ENCODE results near the gene VENTX.

The VENTX gene

DNA sequence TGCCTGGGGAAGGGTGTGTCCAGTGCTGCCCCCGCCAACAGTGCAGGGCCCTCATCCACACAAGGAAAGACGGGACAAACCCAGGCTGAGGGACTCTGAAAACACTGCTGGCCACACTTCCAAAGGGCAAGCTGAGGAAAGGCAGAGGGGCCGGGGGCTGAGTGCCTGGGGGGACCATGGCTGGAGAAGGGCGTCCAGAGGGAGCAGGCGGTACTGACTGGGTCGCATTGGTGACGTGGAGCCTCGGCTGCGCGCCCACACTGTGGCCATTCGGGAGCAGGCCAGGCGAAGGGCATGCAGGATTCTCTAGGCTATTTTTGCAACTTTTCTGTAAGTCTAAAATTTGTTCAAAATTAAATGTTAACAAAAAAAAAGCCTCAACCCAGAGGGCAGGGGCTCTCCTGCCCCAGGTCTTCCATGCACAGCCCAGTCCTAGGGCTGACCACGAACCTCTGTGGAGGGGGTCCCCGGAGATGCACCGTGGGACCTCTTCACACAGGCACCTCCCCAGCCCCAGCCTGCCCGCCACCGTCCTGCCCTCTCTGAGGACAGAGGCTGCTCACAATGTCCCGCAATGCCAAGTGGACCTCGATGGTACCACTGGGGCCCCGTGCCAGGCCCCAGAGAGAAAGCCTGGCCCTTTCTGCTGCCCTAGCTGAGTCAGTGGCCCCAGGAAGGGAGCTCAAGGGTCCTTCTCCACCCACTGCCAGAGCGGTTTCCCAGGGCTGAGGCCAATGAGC, 28.6 kb downstream of the VENTX start:
- no peak for ATAC-seq
- TF ChIP-seq, protein P1, sequence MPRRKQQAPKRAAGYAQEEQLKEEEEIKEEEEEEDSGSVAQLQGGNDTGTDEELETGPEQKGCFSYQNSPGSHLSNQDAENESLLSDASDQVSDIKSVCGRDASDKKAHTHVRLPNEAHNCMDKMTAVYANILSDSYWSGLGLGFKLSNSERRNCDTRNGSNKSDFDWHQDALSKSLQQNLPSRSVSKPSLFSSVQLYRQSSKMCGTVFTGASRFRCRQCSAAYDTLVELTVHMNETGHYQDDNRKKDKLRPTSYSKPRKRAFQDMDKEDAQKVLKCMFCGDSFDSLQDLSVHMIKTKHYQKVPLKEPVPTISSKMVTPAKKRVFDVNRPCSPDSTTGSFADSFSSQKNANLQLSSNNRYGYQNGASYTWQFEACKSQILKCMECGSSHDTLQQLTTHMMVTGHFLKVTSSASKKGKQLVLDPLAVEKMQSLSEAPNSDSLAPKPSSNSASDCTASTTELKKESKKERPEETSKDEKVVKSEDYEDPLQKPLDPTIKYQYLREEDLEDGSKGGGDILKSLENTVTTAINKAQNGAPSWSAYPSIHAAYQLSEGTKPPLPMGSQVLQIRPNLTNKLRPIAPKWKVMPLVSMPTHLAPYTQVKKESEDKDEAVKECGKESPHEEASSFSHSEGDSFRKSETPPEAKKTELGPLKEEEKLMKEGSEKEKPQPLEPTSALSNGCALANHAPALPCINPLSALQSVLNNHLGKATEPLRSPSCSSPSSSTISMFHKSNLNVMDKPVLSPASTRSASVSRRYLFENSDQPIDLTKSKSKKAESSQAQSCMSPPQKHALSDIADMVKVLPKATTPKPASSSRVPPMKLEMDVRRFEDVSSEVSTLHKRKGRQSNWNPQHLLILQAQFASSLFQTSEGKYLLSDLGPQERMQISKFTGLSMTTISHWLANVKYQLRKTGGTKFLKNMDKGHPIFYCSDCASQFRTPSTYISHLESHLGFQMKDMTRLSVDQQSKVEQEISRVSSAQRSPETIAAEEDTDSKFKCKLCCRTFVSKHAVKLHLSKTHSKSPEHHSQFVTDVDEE (CRISPR knock-in tag; IDR thresholded peaks at IDR 0.05): no peak
- TF ChIP-seq, protein P2, sequence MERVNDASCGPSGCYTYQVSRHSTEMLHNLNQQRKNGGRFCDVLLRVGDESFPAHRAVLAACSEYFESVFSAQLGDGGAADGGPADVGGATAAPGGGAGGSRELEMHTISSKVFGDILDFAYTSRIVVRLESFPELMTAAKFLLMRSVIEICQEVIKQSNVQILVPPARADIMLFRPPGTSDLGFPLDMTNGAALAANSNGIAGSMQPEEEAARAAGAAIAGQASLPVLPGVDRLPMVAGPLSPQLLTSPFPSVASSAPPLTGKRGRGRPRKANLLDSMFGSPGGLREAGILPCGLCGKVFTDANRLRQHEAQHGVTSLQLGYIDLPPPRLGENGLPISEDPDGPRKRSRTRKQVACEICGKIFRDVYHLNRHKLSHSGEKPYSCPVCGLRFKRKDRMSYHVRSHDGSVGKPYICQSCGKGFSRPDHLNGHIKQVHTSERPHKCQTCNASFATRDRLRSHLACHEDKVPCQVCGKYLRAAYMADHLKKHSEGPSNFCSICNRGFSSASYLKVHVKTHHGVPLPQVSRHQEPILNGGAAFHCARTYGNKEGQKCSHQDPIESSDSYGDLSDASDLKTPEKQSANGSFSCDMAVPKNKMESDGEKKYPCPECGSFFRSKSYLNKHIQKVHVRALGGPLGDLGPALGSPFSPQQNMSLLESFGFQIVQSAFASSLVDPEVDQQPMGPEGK (CRISPR knock-in tag; IDR thresholded peaks at IDR 0.05; ENCODE audit: borderline replicate concordance): no peak
- TF ChIP-seq OSR1 (CRISPR knock-in tag; IDR thresholded peaks at IDR 0.05) (no peak), ZNF8 (CRISPR knock-in tag; IDR thresholded peaks at IDR 0.05) (no peak), ZFP30 (CRISPR knock-in tag; IDR thresholded peaks at IDR 0.05) (no peak), GLIS3 (CRISPR knock-in tag; IDR thresholded peaks at IDR 0.05) (no peak), ESRRG (CRISPR knock-in tag; IDR thresholded peaks at IDR 0.05) (no peak), TCF4 (CRISPR knock-in tag; IDR thresholded peaks at IDR 0.05; ENCODE audit: borderline replicate concordance) (no peak), CSDC2 (CRISPR knock-in tag; IDR thresholded peaks at IDR 0.05) (no peak), ZNF70 (CRISPR knock-in tag; IDR thresholded peaks at IDR 0.05) (no peak)
- TF ChIP-seq, protein P3, sequence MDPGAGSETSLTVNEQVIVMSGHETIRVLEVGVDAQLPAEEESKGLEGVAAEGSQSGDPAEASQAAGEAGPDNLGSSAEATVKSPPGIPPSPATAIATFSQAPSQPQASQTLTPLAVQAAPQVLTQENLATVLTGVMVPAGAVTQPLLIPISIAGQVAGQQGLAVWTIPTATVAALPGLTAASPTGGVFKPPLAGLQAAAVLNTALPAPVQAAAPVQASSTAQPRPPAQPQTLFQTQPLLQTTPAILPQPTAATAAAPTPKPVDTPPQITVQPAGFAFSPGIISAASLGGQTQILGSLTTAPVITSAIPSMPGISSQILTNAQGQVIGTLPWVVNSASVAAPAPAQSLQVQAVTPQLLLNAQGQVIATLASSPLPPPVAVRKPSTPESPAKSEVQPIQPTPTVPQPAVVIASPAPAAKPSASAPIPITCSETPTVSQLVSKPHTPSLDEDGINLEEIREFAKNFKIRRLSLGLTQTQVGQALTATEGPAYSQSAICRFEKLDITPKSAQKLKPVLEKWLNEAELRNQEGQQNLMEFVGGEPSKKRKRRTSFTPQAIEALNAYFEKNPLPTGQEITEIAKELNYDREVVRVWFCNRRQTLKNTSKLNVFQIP (CRISPR knock-in tag; IDR thresholded peaks at IDR 0.05; ENCODE audit: borderline replicate concordance, low read depth): no peak

DNA sequence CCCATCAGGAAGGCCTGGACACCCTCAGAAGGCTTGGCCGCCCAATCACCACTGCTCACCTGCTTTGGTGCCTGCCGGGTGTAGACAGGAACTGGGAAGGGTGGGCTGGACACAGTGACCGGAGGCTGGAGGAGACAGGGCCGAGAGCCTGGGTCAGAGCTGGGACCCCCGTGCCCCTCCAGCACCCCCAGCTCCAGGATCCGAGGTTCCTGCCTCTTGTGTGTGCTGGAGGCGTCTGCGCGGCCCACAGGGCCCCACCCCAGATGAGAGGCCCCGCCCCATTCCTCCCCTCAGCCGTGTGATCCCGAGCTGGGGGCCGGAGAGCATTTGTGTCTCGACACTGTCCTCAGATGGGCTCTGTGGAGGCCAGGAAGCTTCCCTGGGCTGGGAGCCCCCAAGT, 29.6 kb downstream of the VENTX start:
- no peak for TF ChIP-seq OSR1 (CRISPR knock-in tag; IDR thresholded peaks at IDR 0.05)
- TF ChIP-seq, protein P4, sequence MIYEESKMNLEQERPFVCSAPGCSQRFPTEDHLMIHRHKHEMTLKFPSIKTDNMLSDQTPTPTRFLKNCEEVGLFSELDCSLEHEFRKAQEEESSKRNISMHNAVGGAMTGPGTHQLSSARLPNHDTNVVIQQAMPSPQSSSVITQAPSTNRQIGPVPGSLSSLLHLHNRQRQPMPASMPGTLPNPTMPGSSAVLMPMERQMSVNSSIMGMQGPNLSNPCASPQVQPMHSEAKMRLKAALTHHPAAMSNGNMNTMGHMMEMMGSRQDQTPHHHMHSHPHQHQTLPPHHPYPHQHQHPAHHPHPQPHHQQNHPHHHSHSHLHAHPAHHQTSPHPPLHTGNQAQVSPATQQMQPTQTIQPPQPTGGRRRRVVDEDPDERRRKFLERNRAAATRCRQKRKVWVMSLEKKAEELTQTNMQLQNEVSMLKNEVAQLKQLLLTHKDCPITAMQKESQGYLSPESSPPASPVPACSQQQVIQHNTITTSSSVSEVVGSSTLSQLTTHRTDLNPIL (CRISPR knock-in tag; IDR thresholded peaks at IDR 0.05; ENCODE audit: low read depth): no peak
- TF ChIP-seq ZNF8 (CRISPR knock-in tag; IDR thresholded peaks at IDR 0.05): no peak
- no peak for ATAC-seq

DNA sequence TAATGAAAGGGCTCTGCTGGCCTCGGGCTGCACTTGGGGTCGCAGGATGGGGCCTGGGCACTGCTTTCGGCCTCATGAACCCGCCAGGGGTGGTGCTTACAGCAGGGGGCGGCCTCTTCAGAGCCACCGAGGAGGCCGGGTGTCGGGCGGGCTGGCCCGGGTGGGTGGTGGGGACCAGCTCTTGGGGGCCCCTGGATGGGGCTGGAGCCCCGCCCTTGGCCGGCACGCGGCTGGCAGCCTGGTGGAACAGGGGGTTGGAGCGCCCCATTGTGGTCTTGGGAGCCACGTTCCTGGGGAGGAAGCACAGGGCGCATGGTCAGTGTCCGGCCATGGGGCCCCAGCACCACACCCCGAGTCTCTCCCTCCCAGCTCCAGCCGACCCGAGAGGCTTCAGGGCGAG, 30.2 kb downstream of the VENTX start:
- TF ChIP-seq GLIS3 (CRISPR knock-in tag; IDR thresholded peaks at IDR 0.05): no peak
- TF ChIP-seq, protein P4 (CRISPR knock-in tag; IDR thresholded peaks at IDR 0.05; ENCODE audit: low read depth): no peak
- TF ChIP-seq ARNTL (CRISPR knock-in tag; IDR thresholded peaks at IDR 0.05; ENCODE audit: borderline replicate concordance, low read depth): no peak
- no peak for TF ChIP-seq ESRRG (CRISPR knock-in tag; IDR thresholded peaks at IDR 0.05)
- TF ChIP-seq, protein P3 (CRISPR knock-in tag; IDR thresholded peaks at IDR 0.05; ENCODE audit: borderline replicate concordance, low read depth): no peak
- no peak for TF ChIP-seq CSDC2 (CRISPR knock-in tag; IDR thresholded peaks at IDR 0.05)
- TF ChIP-seq TOX (CRISPR knock-in tag; IDR thresholded peaks at IDR 0.05; ENCODE audit: borderline replicate concordance): no peak
- TF ChIP-seq BACH2 (CRISPR knock-in tag; IDR thresholded peaks at IDR 0.05; ENCODE audit: borderline replicate concordance): no peak
- TF ChIP-seq, protein P1 (CRISPR knock-in tag; IDR thresholded peaks at IDR 0.05): no peak
- TF ChIP-seq ZNF70 (CRISPR knock-in tag; IDR thresholded peaks at IDR 0.05): no peak
- TF ChIP-seq SNAI2 (CRISPR knock-in tag; IDR thresholded peaks at IDR 0.05): no peak
- no peak for TF ChIP-seq TCF4 (CRISPR knock-in tag; IDR thresholded peaks at IDR 0.05; ENCODE audit: borderline replicate concordance)
- TF ChIP-seq ISL1 (CRISPR knock-in tag; IDR thresholded peaks at IDR 0.05): no peak
- no peak for TF ChIP-seq ZFP3 (CRISPR knock-in tag; IDR thresholded peaks at IDR 0.05)
- TF ChIP-seq RARB (CRISPR knock-in tag; IDR thresholded peaks at IDR 0.05): no peak
- TF ChIP-seq, protein P5, sequence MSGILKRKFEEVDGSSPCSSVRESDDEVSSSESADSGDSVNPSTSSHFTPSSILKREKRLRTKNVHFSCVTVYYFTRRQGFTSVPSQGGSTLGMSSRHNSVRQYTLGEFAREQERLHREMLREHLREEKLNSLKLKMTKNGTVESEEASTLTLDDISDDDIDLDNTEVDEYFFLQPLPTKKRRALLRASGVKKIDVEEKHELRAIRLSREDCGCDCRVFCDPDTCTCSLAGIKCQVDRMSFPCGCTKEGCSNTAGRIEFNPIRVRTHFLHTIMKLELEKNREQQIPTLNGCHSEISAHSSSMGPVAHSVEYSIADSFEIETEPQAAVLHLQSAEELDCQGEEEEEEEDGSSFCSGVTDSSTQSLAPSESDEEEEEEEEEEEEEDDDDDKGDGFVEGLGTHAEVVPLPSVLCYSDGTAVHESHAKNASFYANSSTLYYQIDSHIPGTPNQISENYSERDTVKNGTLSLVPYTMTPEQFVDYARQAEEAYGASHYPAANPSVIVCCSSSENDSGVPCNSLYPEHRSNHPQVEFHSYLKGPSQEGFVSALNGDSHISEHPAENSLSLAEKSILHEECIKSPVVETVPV (CRISPR knock-in tag; IDR thresholded peaks at IDR 0.05): no peak
- ATAC-seq: no peak

Data from SK-N-SH treated with all-trans-retinoic acid at 6 μM for 48 hours (cell line).